WERI-Rb-1 (cell line): ENCODE results near the gene SCGN.

ENCODE experiments used
- DNase-seq: peaks from one replicate; pipeline ENCODE4 v3.0.0-alpha.2; 2020
- H3K27ac ChIP-seq: fragments of 250-450 bp; sonication (Bioruptor Pico); 2 replicates; pipeline ENCODE4 v1.5.1; 2020; ENCODE audit warnings: mild to moderate bottlenecking, moderate library complexity
- H3K27me3 ChIP-seq: fragments of 250-450 bp; sonication (Bioruptor Pico); 2 replicates; pipeline ENCODE4 v1.5.1; 2021; ENCODE audit warnings: mild to moderate bottlenecking, low read depth, moderate library complexity; ENCODE audit not compliant: insufficient read depth, severe bottlenecking
- H3K36me3 ChIP-seq: fragments of 250-450 bp; sonication (Bioruptor Pico); 2 replicates; pipeline ENCODE4 v1.5.1; 2020; ENCODE audit warnings: mild to moderate bottlenecking, moderate library complexity
- H3K4me3 ChIP-seq: 2 replicates; pipeline ENCODE4 v1.5.1; 2011; ENCODE audit warnings: low read depth, mild to moderate bottlenecking, control low read depth, low read length
- H3K9me3 ChIP-seq: fragments of 250-450 bp; sonication (Bioruptor Pico); 2 replicates; pipeline ENCODE4 v1.5.1; 2021; ENCODE audit warnings: mild to moderate bottlenecking, moderate library complexity; ENCODE audit not compliant: severe bottlenecking
- CTCF ChIP-seq: IDR thresholded peaks from 2 replicates; pipeline ENCODE4 v1.5.1; 2011; ENCODE audit warnings: low read depth, mild to moderate bottlenecking, control low read depth, inconsistent platforms, low read length

SCGN gene

GRCh38 chr6:25613415-25613814, 38.6 kb upstream of the SCGN start:
- Histone ChIP-seq H3K4me3 (no peak overlapping the region), H3K27me3 (no peaks in the 10 kb centered on the region), H3K9me3 (no peaks in the 10 kb centered on the region), H3K36me3 (no peaks in the 10 kb centered on the region), H3K27ac (no peak overlapping the region)
- DNase-seq: no peak
- TF ChIP-seq CTCF: no peak

- Histone ChIP-seq H3K9me3 (no peaks in the 10 kb centered on the region), H3K36me3 (no peaks in the 10 kb centered on the region), H3K27me3 (no peaks in the 10 kb centered on the region), H3K27ac (no peak overlapping the region), H3K4me3 (no peak overlapping the region)
- no peak for TF ChIP-seq CTCF
- DNase-seq: no peak
These were observed 38.0 kb upstream of the SCGN start for GRCh38 chr6:25614052-25614451.

GRCh38 chr6:25615471-25615870, 36.5 kb upstream of the SCGN start:
- Histone ChIP-seq H3K4me3 (no peak overlapping the region), H3K27ac (no peak overlapping the region), H3K36me3 (no peaks in the 10 kb centered on the region), H3K27me3 (no peaks in the 10 kb centered on the region), H3K9me3 (no peaks in the 10 kb centered on the region)
- DNase-seq: no peak
- TF ChIP-seq CTCF: no peak

- no peak overlapping the region for H3K27ac ChIP-seq
- H3K4me3 ChIP-seq: no peak overlapping the region
- TF ChIP-seq CTCF: no peak
- H3K27me3 ChIP-seq: no peaks in the 10 kb centered on the region
- no peak for DNase-seq
- H3K36me3 ChIP-seq: no peaks in the 10 kb centered on the region
- H3K9me3 ChIP-seq: no peaks in the 10 kb centered on the region
These were observed 34.0 kb upstream of the SCGN start for GRCh38 chr6:25617997-25618396.

- Histone ChIP-seq H3K4me3 (no peak overlapping the region), H3K36me3 (no peaks in the 10 kb centered on the region), H3K27ac (no peak overlapping the region), H3K9me3 (no peaks in the 10 kb centered on the region), H3K27me3 (no peaks in the 10 kb centered on the region)
- no peak for DNase-seq
- no peak for TF ChIP-seq CTCF
These were observed 32.8 kb upstream of the SCGN start for GRCh38 chr6:25619217-25619616.

GRCh38 chr6:25620391-25620790, 31.6 kb upstream of the SCGN start:
- Histone ChIP-seq H3K36me3 (no peaks in the 10 kb centered on the region), H3K27me3 (no peaks in the 10 kb centered on the region), H3K4me3 (no peak overlapping the region), H3K27ac (no peak overlapping the region), H3K9me3 (no peaks in the 10 kb centered on the region)
- DNase-seq: no peak
- no peak for TF ChIP-seq CTCF
